Hepatocyte (in vitro differentiated cells): ENCODE measurements around the gene CYP2F1.

Experiments used
- EZH2phosphoT487 ChIP-seq: fragments of 200-600 bp; sonication (generic); IDR thresholded peaks from one replicate; pipeline ENCODE4 v1.6.1; 2018; ENCODE audit warnings: antibody characterized with exemption, mild to moderate bottlenecking, low read depth, moderate library complexity; ENCODE audit not compliant: unreplicated experiment, severe bottlenecking
- TF ChIP-seq, protein P1 (sequence below): fragments of 200-600 bp; sonication (generic); IDR thresholded peaks from 2 replicates; pipeline ENCODE4 v1.5.1; 2016; ENCODE audit warnings: antibody characterized with exemption, mild to moderate bottlenecking; ENCODE audit not compliant: poor library complexity

DNA sequence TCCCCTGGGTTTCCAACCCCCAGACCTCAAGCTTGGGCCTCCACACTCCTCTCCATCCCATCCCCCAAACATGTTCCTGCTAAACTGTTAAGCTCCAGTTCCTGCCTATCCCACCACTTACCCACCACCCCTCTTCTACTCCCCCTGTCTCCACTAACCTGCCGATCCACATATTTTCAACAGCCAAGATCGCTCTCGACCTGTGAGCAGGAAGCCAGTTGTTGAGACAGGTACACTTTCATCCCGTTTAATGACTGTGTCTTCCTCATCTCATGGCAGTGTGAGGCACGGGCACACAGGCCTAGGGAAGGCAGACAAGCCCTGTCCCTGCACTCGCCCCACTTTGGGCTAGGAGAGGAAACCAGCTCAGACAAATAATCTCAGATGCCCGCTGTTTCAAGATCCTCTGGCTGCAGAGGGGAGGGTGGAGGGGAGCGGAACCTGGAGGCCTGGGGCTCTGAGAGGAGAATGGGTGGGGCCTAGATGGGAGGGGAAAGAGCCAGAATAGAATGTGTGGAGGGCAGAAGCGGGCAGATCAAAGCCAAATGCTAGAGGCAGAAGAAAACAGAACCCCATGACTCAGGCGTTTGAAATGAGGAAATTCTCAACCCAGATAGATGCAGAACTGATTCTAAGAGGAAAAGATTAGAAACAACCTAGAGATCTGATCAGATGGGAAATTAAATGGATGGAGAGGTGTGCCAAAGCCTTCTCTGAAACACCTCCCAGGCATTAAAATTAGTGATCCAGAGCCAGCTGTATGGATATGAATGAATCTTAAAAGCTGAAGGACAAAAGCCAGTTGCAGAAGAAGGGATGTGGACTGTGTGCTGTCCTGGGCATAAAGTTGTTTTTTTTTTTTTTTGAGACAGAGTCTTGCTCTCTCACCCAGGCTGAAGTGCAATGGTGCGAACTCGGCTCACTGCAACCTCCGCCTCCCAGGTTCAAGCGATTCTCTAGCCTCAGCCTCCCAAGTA, 61.9 kb downstream of the CYP2F1 start:
- TF ChIP-seq, protein P1, sequence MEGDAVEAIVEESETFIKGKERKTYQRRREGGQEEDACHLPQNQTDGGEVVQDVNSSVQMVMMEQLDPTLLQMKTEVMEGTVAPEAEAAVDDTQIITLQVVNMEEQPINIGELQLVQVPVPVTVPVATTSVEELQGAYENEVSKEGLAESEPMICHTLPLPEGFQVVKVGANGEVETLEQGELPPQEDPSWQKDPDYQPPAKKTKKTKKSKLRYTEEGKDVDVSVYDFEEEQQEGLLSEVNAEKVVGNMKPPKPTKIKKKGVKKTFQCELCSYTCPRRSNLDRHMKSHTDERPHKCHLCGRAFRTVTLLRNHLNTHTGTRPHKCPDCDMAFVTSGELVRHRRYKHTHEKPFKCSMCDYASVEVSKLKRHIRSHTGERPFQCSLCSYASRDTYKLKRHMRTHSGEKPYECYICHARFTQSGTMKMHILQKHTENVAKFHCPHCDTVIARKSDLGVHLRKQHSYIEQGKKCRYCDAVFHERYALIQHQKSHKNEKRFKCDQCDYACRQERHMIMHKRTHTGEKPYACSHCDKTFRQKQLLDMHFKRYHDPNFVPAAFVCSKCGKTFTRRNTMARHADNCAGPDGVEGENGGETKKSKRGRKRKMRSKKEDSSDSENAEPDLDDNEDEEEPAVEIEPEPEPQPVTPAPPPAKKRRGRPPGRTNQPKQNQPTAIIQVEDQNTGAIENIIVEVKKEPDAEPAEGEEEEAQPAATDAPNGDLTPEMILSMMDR, result no peak
- TF ChIP-seq EZH2phosphoT487, result no peak
